H9 (cell line): ENCODE results near the gene HOXA9. TPM values are rescaled to one million over a fixed set of nuclear protein-coding genes. Genes with fewer than 3 reads are reported as not detected.
A peak's percentile ranks its signal among the peaks of the same experiment; 100 is the strongest.

Experiments
- DNase-seq: peaks from one replicate; pipeline ENCODE4 v3.0.0-alpha.2; 2017
- H2AFZ ChIP-seq: one replicate; pipeline ENCODE4 v1.6.1; 2013; ENCODE audit warnings: mild to moderate bottlenecking, low read length, control low read depth, moderate library complexity
- H2AK5ac ChIP-seq: 2 replicates; pipeline ENCODE4 v1.6.1; 2013; ENCODE audit warnings: low read length, control low read depth, mixed read lengths; ENCODE audit not compliant: insufficient read length
- H2BK120ac ChIP-seq: one replicate; pipeline ENCODE4 v1.6.1; 2013; ENCODE audit warnings: low read depth, mild to moderate bottlenecking, low read length, control low read depth, inconsistent platforms; ENCODE audit not compliant: poor library complexity, severe bottlenecking
- H2BK12ac ChIP-seq: 2 replicates; pipeline ENCODE4 v1.6.1; 2013; ENCODE audit warnings: low read length, control low read depth, mixed read lengths, low read depth; ENCODE audit not compliant: insufficient read length
- H2BK15ac ChIP-seq: 2 replicates; pipeline ENCODE4 v1.6.1; 2013; ENCODE audit warnings: low read depth, low read length, control low read depth
- H2BK20ac ChIP-seq: one replicate; pipeline ENCODE4 v1.6.1; 2013; ENCODE audit warnings: low read depth, mild to moderate bottlenecking, low read length, control low read depth, inconsistent platforms; ENCODE audit not compliant: poor library complexity, severe bottlenecking
- H2BK5ac ChIP-seq: 2 replicates; pipeline ENCODE4 v1.6.1; 2013; ENCODE audit warnings: low read length, control low read depth, mixed read lengths; ENCODE audit not compliant: insufficient read length
- H3K14ac ChIP-seq: 2 replicates; pipeline ENCODE4 v1.6.1; 2013; ENCODE audit warnings: low read length, control low read depth; ENCODE audit not compliant: insufficient read depth
- H3K18ac ChIP-seq: 2 replicates; pipeline ENCODE4 v1.6.1; 2013; ENCODE audit warnings: low read depth, mild to moderate bottlenecking, mixed read lengths, low read length, control low read depth; ENCODE audit not compliant: insufficient read length
- H3K23ac ChIP-seq: 2 replicates; pipeline ENCODE4 v1.6.1; 2013; ENCODE audit warnings: low read length, control low read depth, mixed read lengths, low read depth; ENCODE audit not compliant: insufficient read length
- H3K23me2 ChIP-seq: 2 replicates; pipeline ENCODE4 v1.6.1; 2013; ENCODE audit warnings: low read depth, mild to moderate bottlenecking, mixed read lengths, low read length, control low read depth; ENCODE audit not compliant: insufficient read length, poor library complexity, severe bottlenecking
- H3K27ac ChIP-seq: 2 replicates; pipeline ENCODE4 v1.5.1; 2013; ENCODE audit warnings: low read length, control low read depth, mixed read lengths, low read depth; ENCODE audit not compliant: insufficient read length
- H3K27me3 ChIP-seq: 2 replicates; pipeline ENCODE4 v1.6.1; 2013; ENCODE audit warnings: low read length, control low read depth, inconsistent platforms; ENCODE audit not compliant: insufficient read depth
- H3K4ac ChIP-seq: 2 replicates; pipeline ENCODE4 v1.6.1; 2013; ENCODE audit warnings: low read depth, mild to moderate bottlenecking, control low read depth, inconsistent platforms, low read length, moderate library complexity
- H3K4me1 ChIP-seq: 2 replicates; pipeline ENCODE4 v1.6.1; 2013; ENCODE audit warnings: low read length, control low read depth, inconsistent platforms; ENCODE audit not compliant: insufficient read depth
- H3K4me2 ChIP-seq: 2 replicates; pipeline ENCODE4 v1.6.1; 2013; ENCODE audit warnings: low read length, control low read depth, mixed read lengths; ENCODE audit not compliant: insufficient read length, insufficient read depth
- H3K56ac ChIP-seq: 2 replicates; pipeline ENCODE4 v1.6.1; 2013; ENCODE audit warnings: low read depth, mild to moderate bottlenecking, mixed read lengths, low read length, control low read depth; ENCODE audit not compliant: insufficient read length
- H3K79me1 ChIP-seq: 2 replicates; pipeline ENCODE4 v1.6.1; 2013; ENCODE audit warnings: low read depth, mild to moderate bottlenecking, moderate library complexity, low read length, control low read depth, inconsistent platforms; ENCODE audit not compliant: insufficient read depth, poor library complexity, severe bottlenecking
- H3K79me2 ChIP-seq: 2 replicates; pipeline ENCODE4 v1.6.1; 2013; ENCODE audit warnings: low read length, control low read depth, inconsistent platforms; ENCODE audit not compliant: insufficient read depth
- H3K9ac ChIP-seq: 2 replicates; pipeline ENCODE4 v1.6.1; 2013; ENCODE audit warnings: low read length, control low read depth, mixed read lengths; ENCODE audit not compliant: insufficient read length; ENCODE audit errors: extremely low read depth
- H3K9me3 ChIP-seq: one replicate; pipeline ENCODE4 v1.6.1; 2013; ENCODE audit warnings: low read depth, low read length, inconsistent platforms; ENCODE audit not compliant: control insufficient read depth
- H3T11ph ChIP-seq: one replicate; pipeline ENCODE4 v1.6.1; 2013; ENCODE audit warnings: mild to moderate bottlenecking, low read length, control low read depth, inconsistent platforms
- H4K20me1 ChIP-seq: one replicate; pipeline ENCODE4 v1.6.1; 2013; ENCODE audit not compliant: control insufficient read depth, insufficient read length, insufficient read depth
- H4K5ac ChIP-seq: 2 replicates; pipeline ENCODE4 v1.6.1; 2013; ENCODE audit warnings: low read depth, mild to moderate bottlenecking, mixed read lengths, low read length, control low read depth; ENCODE audit not compliant: insufficient read length
- H4K8ac ChIP-seq: replicated peaks from 2 replicates; pipeline ENCODE4 v1.6.1; 2013; ENCODE audit warnings: low read length, control low read depth, mixed read lengths, low read depth; ENCODE audit not compliant: insufficient read length
- H4K91ac ChIP-seq: 2 replicates; pipeline ENCODE4 v1.6.1; 2013; ENCODE audit warnings: low read depth, mild to moderate bottlenecking, moderate library complexity, mixed read lengths, low read length, control low read depth; ENCODE audit not compliant: insufficient read length
- H3K27ac Mint-ChIP-seq, 3 experiments: 2 replicates in 2 of 3; 3 replicates in 1 of 3; pipeline ENCODE4 v1.8.0; 2020 to 2021; ENCODE audit warnings: mixed read lengths in 3 of 3, mild to moderate bottlenecking in 1 of 3, moderate library complexity in 1 of 3
- H3K27me3 Mint-ChIP-seq: 2 replicates; pipeline ENCODE4 v1.8.0; 2021; ENCODE audit warnings: low read depth, mild to moderate bottlenecking, moderate library complexity, mixed read lengths
- H3K36me3 Mint-ChIP-seq, 3 experiments: 2 replicates in 2 of 3; 3 replicates in 1 of 3; pipeline ENCODE4 v1.8.0; 2020 to 2021; ENCODE audit warnings: low read depth in 3 of 3, mixed read lengths in 3 of 3; ENCODE audit not compliant: insufficient read depth in 1 of 3
- H3K4me1 Mint-ChIP-seq, 2 experiments: 2 replicates each; pipeline ENCODE4 v1.8.0; 2020; ENCODE audit warnings: mixed read lengths in 2 of 2
- H3K4me3 Mint-ChIP-seq, 2 experiments: 2 replicates in 1 of 2; 3 replicates in 1 of 2; pipeline ENCODE4 v1.8.0; 2020 to 2021; ENCODE audit warnings: mild to moderate bottlenecking in 2 of 2, mixed read lengths in 2 of 2, moderate library complexity in 1 of 2
- H3K9me3 Mint-ChIP-seq, 2 experiments: 2 replicates in 1 of 2; 3 replicates in 1 of 2; pipeline ENCODE4 v1.8.0; 2020; ENCODE audit warnings: mild to moderate bottlenecking in 2 of 2, mixed read lengths in 2 of 2, moderate library complexity in 1 of 2
- CTCF ChIP-seq: fragments of 200-600 bp; sonication (generic); conservative IDR thresholded peaks from 3 replicates; pipeline ENCODE4 v1.8.0; 2021; ENCODE audit warnings: antibody characterized with exemption, mild to moderate bottlenecking
- WGBS: extraction: QIAGEN DNeasy Blood & Tissue Kit; methylation state at CpG from one replicate; pipeline ENCODE4 v1.1.7; 2013; ENCODE audit warnings: missing lambda C conversion rate, low lambda C conversion rate, mixed read lengths; ENCODE audit not compliant: insufficient read length; ENCODE audit errors: extremely low coverage; 5-methylcytosine and 5-hydroxymethylcytosine counted together
- total RNA-seq: library from RNA; stranded (reverse); gene quantifications from 2 replicates; pipeline ENCODE4 v1.2.1, GENCODE V29; 2021

Gene HOXA9
- total RNA-seq, 1 experiment from 2014 or later = not detected

- Mint-ChIP-seq H3K27me3 (peaks cover 100% of the 10 kb centered on the region), H3K27ac (no peak overlapping the region), H3K4me3 (peak overlapping the region in 1 of 2 experiments; percentile 36; a peak in 2 of 5 replicates), H3K36me3 (no peaks in the 10 kb centered on the region), H3K4me1 (peaks cover 16 to 29% of the 10 kb centered on the region in 2 experiments), H3K9me3 (peaks cover 0 to 3% of the 10 kb centered on the region in 2 experiments; a peak in 2 of 5 replicates)
- WGBS = no CpG with 5 or more reads among the region's 52 CpGs
- Histone ChIP-seq H3K4me2 (peak overlapping the region; percentile 47), H3K9me3 (no peaks in the 10 kb centered on the region), H3K23ac (no peak overlapping the region), H2BK120ac (no peak overlapping the region), H3K27me3 (peaks cover 97% of the 10 kb centered on the region), H2AFZ (no peak overlapping the region), H3T11ph (no peak overlapping the region), H3K27ac (no peak overlapping the region), H2AK5ac (no peak overlapping the region), H2BK20ac (no peak overlapping the region), H2BK12ac (no peak overlapping the region), H3K79me1 (no peaks in the 10 kb centered on the region), H4K8ac (no peak overlapping the region), H2BK15ac (no peak overlapping the region), H4K91ac (no peak overlapping the region), H3K14ac (no peak overlapping the region), H3K56ac (no peak overlapping the region), H4K20me1 (no peaks in the 10 kb centered on the region), H3K23me2 (peaks cover 8% of the 10 kb centered on the region), H3K4me1 (no peaks in the 10 kb centered on the region), H3K9ac (no peak overlapping the region), H3K4ac (no peak overlapping the region), H4K5ac (no peak overlapping the region), H3K18ac (no peak overlapping the region), H3K79me2 (no peaks in the 10 kb centered on the region), H2BK5ac (no peak overlapping the region)
- DNase-seq = no peak
- TF ChIP-seq CTCF = no peak
These were observed 47.4 kb upstream of the HOXA9 start for GRCh38 chr7:27212497-27213432.
